Measurements from ENCODE around the gene FOXN3.
A peak's percentile ranks its signal among the peaks of the same experiment; 100 is the strongest.

- TF ChIP-seq CTCF (IDR thresholded peaks at IDR 0.05) (no peak), EP300 (IDR thresholded peaks at IDR 0.05) (peak in 1 of 2 donors; percentile 58), POLR2A (IDR thresholded peaks at IDR 0.05) (no peak)
These were observed 8.9 kb upstream of the FOXN3 start for GRCh38 chr14:89425931-89426330.
